CD14-positive monocyte (primary cell): Measurements from ENCODE around the gene SLC39A7. TPM values are rescaled to one million over a fixed set of nuclear protein-coding genes. Genes with fewer than 3 reads are reported as not detected.

Experiments used
- DNase-seq, 3 donors: peaks; one replicate each; pipeline ENCODE4 v3.0.0-alpha.2; 2011 to 2022
- H2AFZ ChIP-seq: 2 replicates; pipeline ENCODE4 v1.6.0; 2012; ENCODE audit warnings: mild to moderate bottlenecking, low read depth, low read length, inconsistent platforms; ENCODE audit not compliant: insufficient read depth, poor library complexity, severe bottlenecking
- H3K27ac ChIP-seq, 2 donors: 1 replicate in 1 of 2; 2 replicates in 1 of 2; pipeline ENCODE4 v1.5.1; 2012 to 2013; ENCODE audit warnings: low read length in 2 of 2, control low read depth in 1 of 2, inconsistent platforms in 1 of 2, low read depth in 1 of 2, mild to moderate bottlenecking in 1 of 2
- H3K27me3 ChIP-seq, 2 donors: one replicate each; pipeline versions ENCODE4 v1.6.0 to v1.6.1; 2011 to 2013; ENCODE audit warnings: low read length in 2 of 2; ENCODE audit not compliant: control insufficient read depth in 2 of 2, insufficient read depth in 2 of 2
- H3K36me3 ChIP-seq, 2 donors: replicated peaks in 1 of 2; 1 replicate in 1 of 2; 2 replicates in 1 of 2; pipeline versions ENCODE4 v1.5.1 to v1.6.1; 2012 to 2013; ENCODE audit warnings: low read length in 2 of 2, control low read depth in 1 of 2, inconsistent platforms in 1 of 2, mild to moderate bottlenecking in 1 of 2; ENCODE audit not compliant: insufficient read depth in 2 of 2, control insufficient read depth in 1 of 2
- H3K4me1 ChIP-seq, 2 donors: 1 replicate in 1 of 2; 2 replicates in 1 of 2; pipeline versions ENCODE4 v1.5.1 to v1.6.1; 2012 to 2013; ENCODE audit warnings: low read length in 2 of 2, control low read depth in 1 of 2, inconsistent platforms in 1 of 2, mild to moderate bottlenecking in 1 of 2, moderate library complexity in 1 of 2; ENCODE audit not compliant: insufficient read depth in 2 of 2, control insufficient read depth in 1 of 2
- H3K4me2 ChIP-seq: replicated peaks from 2 replicates; pipeline ENCODE3; 2012; ENCODE audit warnings: low read length, moderate library complexity, mild to moderate bottlenecking; ENCODE audit not compliant: poor library complexity, severe bottlenecking; ENCODE audit errors: extremely low read depth
- H3K4me3 ChIP-seq, 3 experiments: fragments of 200-600 bp in 1 of 3; sonication (generic) in 1 of 3; replicated peaks in 1 of 3; 1 replicate in 2 of 3; 2 replicates in 1 of 3; pipeline ENCODE4 v1.5.1; 2011 to 2013; ENCODE audit warnings: low read length in 3 of 3, mild to moderate bottlenecking in 3 of 3, control low read depth in 2 of 3, low read depth in 2 of 3, inconsistent platforms in 1 of 3, moderate library complexity in 1 of 3
- H3K79me2 ChIP-seq: 2 replicates; pipeline ENCODE4 v1.6.0; 2012; ENCODE audit warnings: mild to moderate bottlenecking, control low read depth, inconsistent platforms, low read length, moderate library complexity; ENCODE audit not compliant: insufficient read depth
- H3K9ac ChIP-seq: 2 replicates; pipeline ENCODE4 v1.6.0; 2017; ENCODE audit warnings: low read length, mild to moderate bottlenecking; ENCODE audit not compliant: insufficient read depth, poor library complexity, severe bottlenecking
- H3K9me3 ChIP-seq, 2 donors: replicated peaks in 1 of 2; 1 replicate in 1 of 2; 2 replicates in 1 of 2; pipeline versions ENCODE4 v1.5.1 to v1.6.1; 2012 to 2013; ENCODE audit warnings: low read length in 2 of 2, control low read depth in 1 of 2; ENCODE audit not compliant: control insufficient read depth in 1 of 2, insufficient read depth in 1 of 2
- H4K20me1 ChIP-seq: 2 replicates; pipeline ENCODE4 v1.6.0; 2012; ENCODE audit warnings: mild to moderate bottlenecking, low read length, control low read depth, moderate library complexity; ENCODE audit not compliant: insufficient read depth
- H3K27ac Mint-ChIP-seq, 7 donors: one replicate each; pipeline ENCODE4 v1.8.0; 2020; ENCODE audit warnings: mild to moderate bottlenecking in 7 of 7, mixed read lengths in 7 of 7, moderate library complexity in 6 of 7, inconsistent platforms in 2 of 7
- H3K27me3 Mint-ChIP-seq, 3 donors: one replicate each; pipeline ENCODE4 v1.8.0; 2021 to 2022; ENCODE audit warnings: low read depth in 3 of 3, mild to moderate bottlenecking in 3 of 3, mixed read lengths in 3 of 3, moderate library complexity in 3 of 3, inconsistent platforms in 1 of 3
- H3K36me3 Mint-ChIP-seq, 2 donors: one replicate each; pipeline ENCODE4 v1.8.0; 2020; ENCODE audit warnings: mixed read lengths in 2 of 2, inconsistent platforms in 1 of 2, mild to moderate bottlenecking in 1 of 2
- H3K4me1 Mint-ChIP-seq: one replicate; pipeline ENCODE4 v1.8.0; 2020; ENCODE audit warnings: mild to moderate bottlenecking, mixed read lengths
- H3K4me3 Mint-ChIP-seq, 2 donors: one replicate each; pipeline ENCODE4 v1.8.0; 2020; ENCODE audit warnings: mild to moderate bottlenecking in 2 of 2, mixed read lengths in 2 of 2, moderate library complexity in 1 of 2
- H3K9me3 Mint-ChIP-seq, 7 donors: one replicate each; pipeline ENCODE4 v1.8.0; 2020 to 2022; ENCODE audit warnings: mixed read lengths in 7 of 7, mild to moderate bottlenecking in 6 of 7, moderate library complexity in 6 of 7, inconsistent platforms in 2 of 7
- CTCF ChIP-seq: fragments of 200-600 bp; IDR thresholded peaks from one replicate; pipeline ENCODE4 v1.8.0; 2022; ENCODE audit warnings: antibody characterized with exemption, mild to moderate bottlenecking
- WGBS: methylation state at CpG from one replicate; pipeline ENCODE4 v1.1.5; 2013; ENCODE audit warnings: missing lambda C conversion rate; ENCODE audit not compliant: insufficient coverage; 5-methylcytosine and 5-hydroxymethylcytosine counted together
- intact Hi-C, 2 donors: fragments of 100-400 bp; cut with micrococcal nuclease; formaldehyde crosslinking; loops; one replicate each; pipeline versions ENCODE4 v1.15.0 to v1.15.1; 2023
- polyA plus RNA-seq, 3 donors: library from polyadenylated mRNA; depleted of rRNA in 1 of 3; unstranded in 2 of 3; stranded (reverse) in 1 of 3; fragments of 300-500 nt in 2 of 3; fragments of >200 nt in 1 of 3; fragmentation: Illumina TruSeq in 2 of 3; gene quantifications; 1 replicate in 2 of 3; 2 replicates in 1 of 3; pipeline ENCODE4 v1.2.3, GENCODE V29; 2012 to 2021

The SLC39A7 gene
- polyA plus RNA-seq, 3 donors = 14.5 to 32.7 (median 17.7) TPM

GRCh38 chr6:33174784-33175183 lies 25.9 kb upstream of the SLC39A7 start:
- H3K36me3 Mint-ChIP-seq = no peaks in the 10 kb centered on the region
- WGBS = 98% methylated on average over 4 of the region's 4 CpGs
- no peaks in the 10 kb centered on the region for H3K4me1 Mint-ChIP-seq
- Histone ChIP-seq H3K27me3 (no peaks in the 10 kb centered on the region), H3K27ac (no peak overlapping the region), H3K36me3 (no peaks in the 10 kb centered on the region), H3K9ac (no peak overlapping the region), H3K79me2 (no peaks in the 10 kb centered on the region), H3K4me3 (no peak overlapping the region), H4K20me1 (no peaks in the 10 kb centered on the region), H3K4me1 (no peaks in the 10 kb centered on the region), H2AFZ (no peak overlapping the region), H3K4me2 (no peak overlapping the region), H3K9me3 (no peaks in the 10 kb centered on the region)
- no peak for TF ChIP-seq CTCF
- no peak for DNase-seq
- intact Hi-C loops = no loop called here
- H3K9me3 Mint-ChIP-seq = peaks cover 0 to 4% (median 0%) of the 10 kb centered on the region in 7 donors
- no peak overlapping the region for H3K4me3 Mint-ChIP-seq
- H3K27ac Mint-ChIP-seq = no peak overlapping the region
- H3K27me3 Mint-ChIP-seq = peaks cover 12 to 17% (median 13%) of the 10 kb centered on the region in 3 donors

GRCh38 chr6:33175436-33176069 lies 25.1 kb upstream of the SLC39A7 start:
- Histone ChIP-seq H3K4me2 (no peak overlapping the region), H4K20me1 (no peaks in the 10 kb centered on the region), H3K9ac (no peak overlapping the region), H3K9me3 (no peaks in the 10 kb centered on the region), H3K36me3 (no peaks in the 10 kb centered on the region), H3K27ac (no peak overlapping the region), H3K4me3 (no peak overlapping the region), H3K27me3 (no peaks in the 10 kb centered on the region), H3K79me2 (no peaks in the 10 kb centered on the region), H3K4me1 (no peaks in the 10 kb centered on the region), H2AFZ (no peak overlapping the region)
- Mint-ChIP-seq H3K4me3 (no peak overlapping the region), H3K9me3 (peaks cover 0 to 4% (median 0%) of the 10 kb centered on the region in 7 donors), H3K27me3 (peaks cover 12 to 17% (median 14%) of the 10 kb centered on the region in 3 donors), H3K27ac (no peak overlapping the region), H3K36me3 (no peaks in the 10 kb centered on the region), H3K4me1 (no peaks in the 10 kb centered on the region)
- no peak for TF ChIP-seq CTCF
- 93% methylated on average over 5 of the region's 10 CpGs for WGBS
- intact Hi-C loops = no loop called here
- no peak for DNase-seq
